Measurements from ENCODE around the gene HBB.

DNA sequence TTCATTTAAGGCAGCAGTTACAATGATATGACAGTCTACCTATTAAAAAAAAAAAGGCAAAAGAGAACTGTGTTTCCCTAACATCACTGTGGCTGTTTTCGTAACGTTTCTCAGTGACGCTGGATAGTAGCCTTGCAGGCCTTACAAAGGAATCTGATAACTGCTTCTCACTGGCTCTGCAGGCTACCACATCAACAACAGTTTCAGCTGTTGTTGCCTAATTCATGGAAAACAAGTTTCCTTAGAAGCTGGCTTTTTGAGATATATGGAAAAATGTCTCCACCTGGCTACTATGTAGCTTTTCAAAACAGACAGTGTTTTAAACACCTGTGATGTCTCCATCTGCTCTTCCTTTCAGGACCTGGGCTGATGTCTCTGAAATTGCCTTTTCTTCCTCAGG lies 30.1 kb downstream of the HBB start:
- TF ChIP-seq, protein P1, sequence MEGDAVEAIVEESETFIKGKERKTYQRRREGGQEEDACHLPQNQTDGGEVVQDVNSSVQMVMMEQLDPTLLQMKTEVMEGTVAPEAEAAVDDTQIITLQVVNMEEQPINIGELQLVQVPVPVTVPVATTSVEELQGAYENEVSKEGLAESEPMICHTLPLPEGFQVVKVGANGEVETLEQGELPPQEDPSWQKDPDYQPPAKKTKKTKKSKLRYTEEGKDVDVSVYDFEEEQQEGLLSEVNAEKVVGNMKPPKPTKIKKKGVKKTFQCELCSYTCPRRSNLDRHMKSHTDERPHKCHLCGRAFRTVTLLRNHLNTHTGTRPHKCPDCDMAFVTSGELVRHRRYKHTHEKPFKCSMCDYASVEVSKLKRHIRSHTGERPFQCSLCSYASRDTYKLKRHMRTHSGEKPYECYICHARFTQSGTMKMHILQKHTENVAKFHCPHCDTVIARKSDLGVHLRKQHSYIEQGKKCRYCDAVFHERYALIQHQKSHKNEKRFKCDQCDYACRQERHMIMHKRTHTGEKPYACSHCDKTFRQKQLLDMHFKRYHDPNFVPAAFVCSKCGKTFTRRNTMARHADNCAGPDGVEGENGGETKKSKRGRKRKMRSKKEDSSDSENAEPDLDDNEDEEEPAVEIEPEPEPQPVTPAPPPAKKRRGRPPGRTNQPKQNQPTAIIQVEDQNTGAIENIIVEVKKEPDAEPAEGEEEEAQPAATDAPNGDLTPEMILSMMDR (conservative IDR thresholded peaks at IDR 0.05 in 1 of 2, IDR thresholded peaks at IDR 0.05 in 1 of 2; ENCODE audit: low read depth in 1 of 2, low read length in 2 of 2) = no peak
- TF ChIP-seq EZH2 (IDR thresholded peaks at IDR 0.05; ENCODE audit: low read length, missing control alignments) = no peak

Measured in fibroblast of lung (primary cell).